Liver (tissue), 9 donors: ENCODE measurements around the gene DDX4. TPM values are rescaled to one million over a fixed set of nuclear protein-coding genes. Genes with fewer than 3 reads are reported as not detected.

Source experiments
- DNase-seq: peaks from one replicate; pipeline ENCODE4 v3.0.0-alpha.2; 2017; ENCODE audit warnings: low spot score
- H3K27ac ChIP-seq, 2 donors: one replicate each; pipeline ENCODE4 v1.7.0; 2013; ENCODE audit warnings: inconsistent platforms in 2 of 2, low read length in 2 of 2, control low read depth in 1 of 2, low read depth in 1 of 2, mild to moderate bottlenecking in 1 of 2
- H3K27me3 ChIP-seq, 4 donors: one replicate each; pipeline versions ENCODE4 v1.6.1 to v1.7.0; 2013; ENCODE audit warnings: low read length in 3 of 4, inconsistent platforms in 1 of 4, mild to moderate bottlenecking in 1 of 4, moderate library complexity in 1 of 4; ENCODE audit not compliant: control insufficient read depth in 4 of 4, insufficient read depth in 4 of 4
- H3K36me3 ChIP-seq, 4 donors: one replicate each; pipeline versions ENCODE4 v1.6.1 to v1.7.0; 2013; ENCODE audit warnings: low read length in 3 of 4, mild to moderate bottlenecking in 3 of 4, low read depth in 1 of 4, moderate library complexity in 1 of 4; ENCODE audit not compliant: control insufficient read depth in 4 of 4, insufficient read depth in 3 of 4
- H3K4me1 ChIP-seq, 4 donors: one replicate each; pipeline versions ENCODE4 v1.6.1 to v1.7.0; 2013; ENCODE audit warnings: low read length in 3 of 4, mild to moderate bottlenecking in 3 of 4, moderate library complexity in 1 of 4; ENCODE audit not compliant: control insufficient read depth in 4 of 4, insufficient read depth in 4 of 4
- H3K4me3 ChIP-seq, 3 donors: one replicate each; pipeline versions ENCODE4 v1.6.1 to v1.7.0; 2013; ENCODE audit warnings: low read length in 3 of 3, control low read depth in 1 of 3, low read depth in 1 of 3, mild to moderate bottlenecking in 1 of 3
- H3K9ac ChIP-seq, 2 donors: one replicate each; pipeline ENCODE4 v1.7.0; 2013; ENCODE audit warnings: low read length in 2 of 2, mild to moderate bottlenecking in 2 of 2, moderate library complexity in 2 of 2, control low read depth in 1 of 2, low read depth in 1 of 2
- H3K9me3 ChIP-seq, 4 donors: one replicate each; pipeline versions ENCODE4 v1.6.1 to v1.7.0; 2013; ENCODE audit warnings: low read length in 3 of 4; ENCODE audit not compliant: control insufficient read depth in 4 of 4
- EGR1 ChIP-seq, 2 donors: IDR thresholded peaks; 2 replicates each; pipeline ENCODE4 v1.6.1; 2016 to 2018; ENCODE audit warnings: antibody characterized with exemption in 2 of 2, low read depth in 2 of 2
- FOXA1 ChIP-seq: IDR thresholded peaks from 2 replicates; pipeline ENCODE4 v1.6.1; 2016; ENCODE audit warnings: antibody characterized with exemption
- FOXA2 ChIP-seq: IDR thresholded peaks from 2 replicates; pipeline ENCODE4 v1.6.1; 2016; ENCODE audit warnings: antibody characterized with exemption
- GABPA ChIP-seq, 2 donors: IDR thresholded peaks in 1 of 2; conservative IDR thresholded peaks in 1 of 2; 2 replicates each; pipeline ENCODE4 v1.6.1; 2016; ENCODE audit warnings: antibody characterized with exemption in 2 of 2, mild to moderate bottlenecking in 1 of 2, moderate library complexity in 1 of 2
- HNF4A ChIP-seq, 2 donors: conservative IDR thresholded peaks; 2 replicates each; pipeline ENCODE4 v1.6.1; 2016; ENCODE audit warnings: antibody characterized with exemption in 2 of 2, mild to moderate bottlenecking in 2 of 2
- HNF4G ChIP-seq: IDR thresholded peaks from 2 replicates; pipeline ENCODE4 v1.6.1; 2016; ENCODE audit warnings: antibody characterized with exemption
- JUND ChIP-seq, 2 donors: IDR thresholded peaks; 2 replicates each; pipeline ENCODE4 v1.6.1; 2016; ENCODE audit warnings: antibody characterized with exemption in 2 of 2
- NR2F2 ChIP-seq: IDR thresholded peaks from 2 replicates; pipeline ENCODE4 v1.6.1; 2016; ENCODE audit warnings: antibody characterized with exemption
- RAD21 ChIP-seq, 2 donors: IDR thresholded peaks; 2 replicates each; pipeline ENCODE4 v1.6.1; 2016; ENCODE audit warnings: antibody characterized with exemption in 2 of 2, mild to moderate bottlenecking in 2 of 2
- RXRA ChIP-seq, 2 donors: IDR thresholded peaks; 2 replicates each; pipeline ENCODE4 v1.6.1; 2017 to 2018; ENCODE audit warnings: antibody characterized with exemption in 2 of 2, mild to moderate bottlenecking in 1 of 2
- SP1 ChIP-seq: IDR thresholded peaks from 2 replicates; pipeline ENCODE4 v1.6.1; 2018; ENCODE audit warnings: antibody characterized with exemption, mild to moderate bottlenecking
- TAF1 ChIP-seq: conservative IDR thresholded peaks from 2 replicates; pipeline ENCODE4 v1.6.1; 2016; ENCODE audit warnings: antibody characterized with exemption, mild to moderate bottlenecking
- YY1 ChIP-seq: IDR thresholded peaks from 2 replicates; pipeline ENCODE4 v1.6.1; 2016; ENCODE audit warnings: antibody characterized with exemption, mild to moderate bottlenecking
- WGBS: extraction: QIAGEN DNeasy Blood & Tissue Kit; methylation state at CpG from one replicate; pipeline ENCODE4 v1.1.7; 2013; 5-methylcytosine and 5-hydroxymethylcytosine counted together
- polyA plus RNA-seq, 2 donors: library from polyadenylated mRNA; stranded (reverse) in 1 of 2; unstranded in 1 of 2; fragments of 200-250 nt in 1 of 2; fragments of >200 nt in 1 of 2; fragmentation: Nextera tagmentation in 1 of 2; extraction: Ambion mirVana in 1 of 2; gene quantifications; one replicate each; pipeline versions ENCODE4 v1.2.1 to v1.2.3, GENCODE V29; 2013 to 2015
- total RNA-seq, 2 donors: library from RNA; depleted of rRNA; stranded (reverse); fragments of >200 nt; gene quantifications; one replicate each; pipeline ENCODE4 v1.2.3, GENCODE V29; 2014
- TF ChIP-seq, protein P1 (sequence below): fragments of 150-350 bp; IDR thresholded peaks from 2 replicates; pipeline ENCODE4 v1.5.1; 2017; ENCODE audit warnings: improper control_type of control experiment, low read depth, low read length; ENCODE audit not compliant: missing input control
- TF ChIP-seq, protein P2 (sequence below): IDR thresholded peaks from 2 replicates; pipeline ENCODE4 v1.6.1; 2016; ENCODE audit warnings: antibody characterized with exemption
- TF ChIP-seq, protein P3 (sequence below): IDR thresholded peaks from 2 replicates; pipeline ENCODE4 v1.6.1; 2016; ENCODE audit warnings: antibody characterized with exemption
- TF ChIP-seq, protein P4 (sequence below): IDR thresholded peaks from 2 replicates; pipeline ENCODE4 v1.6.1; 2016; ENCODE audit warnings: antibody characterized with exemption, mild to moderate bottlenecking
- TF ChIP-seq, protein P5 (sequence below): IDR thresholded peaks from 2 replicates; pipeline ENCODE4 v1.6.1; 2016; ENCODE audit warnings: antibody characterized with exemption
- donor health status: healthy.
- donor health status: healthy.
- donor health status: healthy.
- donor health status: healthy.
- donor health status: healthy.

DDX4 gene
- total and polyA plus RNA-seq, 4 donors: not detected

DNA sequence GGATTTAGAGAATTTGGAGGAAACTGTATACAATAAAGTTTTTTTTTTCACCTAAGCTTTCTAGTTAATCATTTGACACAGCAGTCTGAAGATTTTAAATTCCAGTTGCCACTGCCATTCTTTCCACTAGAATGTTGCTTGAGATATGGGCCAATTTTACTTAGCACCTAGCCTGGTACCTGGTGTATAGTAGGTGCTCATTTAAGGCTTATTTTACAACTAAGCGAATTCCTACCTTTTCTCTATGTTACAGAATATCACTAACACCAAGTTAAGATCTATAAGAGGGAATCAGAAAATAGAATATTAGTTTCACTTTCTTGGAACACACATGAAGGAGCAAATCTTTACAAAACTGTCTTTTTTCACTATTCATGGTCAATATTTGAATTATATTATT is 3.2 kb upstream of the DDX4 start:
- no peak overlapping the region for H3K4me3 ChIP-seq
- H3K36me3 ChIP-seq: no peaks in the 10 kb centered on the region
- TF ChIP-seq GABPA (IDR thresholded peaks at IDR 0.05 in 1 of 2, conservative IDR thresholded peaks at IDR 0.05 in 1 of 2) (no peak), TAF1 (no peak), RAD21 (IDR thresholded peaks at IDR 0.05) (no peak), SP1 (no peak), HNF4G (no peak), HNF4A (conservative IDR thresholded peaks at IDR 0.05) (no peak), EGR1 (IDR thresholded peaks at IDR 0.05; ENCODE audit: low read depth in 2 of 2) (no peak), NR2F2 (no peak), FOXA1 (no peak), FOXA2 (no peak), YY1 (no peak), JUND (IDR thresholded peaks at IDR 0.05) (no peak)
- TF ChIP-seq, protein P1, sequence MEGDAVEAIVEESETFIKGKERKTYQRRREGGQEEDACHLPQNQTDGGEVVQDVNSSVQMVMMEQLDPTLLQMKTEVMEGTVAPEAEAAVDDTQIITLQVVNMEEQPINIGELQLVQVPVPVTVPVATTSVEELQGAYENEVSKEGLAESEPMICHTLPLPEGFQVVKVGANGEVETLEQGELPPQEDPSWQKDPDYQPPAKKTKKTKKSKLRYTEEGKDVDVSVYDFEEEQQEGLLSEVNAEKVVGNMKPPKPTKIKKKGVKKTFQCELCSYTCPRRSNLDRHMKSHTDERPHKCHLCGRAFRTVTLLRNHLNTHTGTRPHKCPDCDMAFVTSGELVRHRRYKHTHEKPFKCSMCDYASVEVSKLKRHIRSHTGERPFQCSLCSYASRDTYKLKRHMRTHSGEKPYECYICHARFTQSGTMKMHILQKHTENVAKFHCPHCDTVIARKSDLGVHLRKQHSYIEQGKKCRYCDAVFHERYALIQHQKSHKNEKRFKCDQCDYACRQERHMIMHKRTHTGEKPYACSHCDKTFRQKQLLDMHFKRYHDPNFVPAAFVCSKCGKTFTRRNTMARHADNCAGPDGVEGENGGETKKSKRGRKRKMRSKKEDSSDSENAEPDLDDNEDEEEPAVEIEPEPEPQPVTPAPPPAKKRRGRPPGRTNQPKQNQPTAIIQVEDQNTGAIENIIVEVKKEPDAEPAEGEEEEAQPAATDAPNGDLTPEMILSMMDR: no peak
- TF ChIP-seq, protein P2, sequence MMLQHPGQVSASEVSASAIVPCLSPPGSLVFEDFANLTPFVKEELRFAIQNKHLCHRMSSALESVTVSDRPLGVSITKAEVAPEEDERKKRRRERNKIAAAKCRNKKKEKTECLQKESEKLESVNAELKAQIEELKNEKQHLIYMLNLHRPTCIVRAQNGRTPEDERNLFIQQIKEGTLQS: no peak
- TF ChIP-seq, protein P3, sequence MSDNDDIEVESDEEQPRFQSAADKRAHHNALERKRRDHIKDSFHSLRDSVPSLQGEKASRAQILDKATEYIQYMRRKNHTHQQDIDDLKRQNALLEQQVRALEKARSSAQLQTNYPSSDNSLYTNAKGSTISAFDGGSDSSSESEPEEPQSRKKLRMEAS: no peak
- TF ChIP-seq, protein P4, sequence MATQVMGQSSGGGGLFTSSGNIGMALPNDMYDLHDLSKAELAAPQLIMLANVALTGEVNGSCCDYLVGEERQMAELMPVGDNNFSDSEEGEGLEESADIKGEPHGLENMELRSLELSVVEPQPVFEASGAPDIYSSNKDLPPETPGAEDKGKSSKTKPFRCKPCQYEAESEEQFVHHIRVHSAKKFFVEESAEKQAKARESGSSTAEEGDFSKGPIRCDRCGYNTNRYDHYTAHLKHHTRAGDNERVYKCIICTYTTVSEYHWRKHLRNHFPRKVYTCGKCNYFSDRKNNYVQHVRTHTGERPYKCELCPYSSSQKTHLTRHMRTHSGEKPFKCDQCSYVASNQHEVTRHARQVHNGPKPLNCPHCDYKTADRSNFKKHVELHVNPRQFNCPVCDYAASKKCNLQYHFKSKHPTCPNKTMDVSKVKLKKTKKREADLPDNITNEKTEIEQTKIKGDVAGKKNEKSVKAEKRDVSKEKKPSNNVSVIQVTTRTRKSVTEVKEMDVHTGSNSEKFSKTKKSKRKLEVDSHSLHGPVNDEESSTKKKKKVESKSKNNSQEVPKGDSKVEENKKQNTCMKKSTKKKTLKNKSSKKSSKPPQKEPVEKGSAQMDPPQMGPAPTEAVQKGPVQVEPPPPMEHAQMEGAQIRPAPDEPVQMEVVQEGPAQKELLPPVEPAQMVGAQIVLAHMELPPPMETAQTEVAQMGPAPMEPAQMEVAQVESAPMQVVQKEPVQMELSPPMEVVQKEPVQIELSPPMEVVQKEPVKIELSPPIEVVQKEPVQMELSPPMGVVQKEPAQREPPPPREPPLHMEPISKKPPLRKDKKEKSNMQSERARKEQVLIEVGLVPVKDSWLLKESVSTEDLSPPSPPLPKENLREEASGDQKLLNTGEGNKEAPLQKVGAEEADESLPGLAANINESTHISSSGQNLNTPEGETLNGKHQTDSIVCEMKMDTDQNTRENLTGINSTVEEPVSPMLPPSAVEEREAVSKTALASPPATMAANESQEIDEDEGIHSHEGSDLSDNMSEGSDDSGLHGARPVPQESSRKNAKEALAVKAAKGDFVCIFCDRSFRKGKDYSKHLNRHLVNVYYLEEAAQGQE: no peak
- TF ChIP-seq, protein P5, sequence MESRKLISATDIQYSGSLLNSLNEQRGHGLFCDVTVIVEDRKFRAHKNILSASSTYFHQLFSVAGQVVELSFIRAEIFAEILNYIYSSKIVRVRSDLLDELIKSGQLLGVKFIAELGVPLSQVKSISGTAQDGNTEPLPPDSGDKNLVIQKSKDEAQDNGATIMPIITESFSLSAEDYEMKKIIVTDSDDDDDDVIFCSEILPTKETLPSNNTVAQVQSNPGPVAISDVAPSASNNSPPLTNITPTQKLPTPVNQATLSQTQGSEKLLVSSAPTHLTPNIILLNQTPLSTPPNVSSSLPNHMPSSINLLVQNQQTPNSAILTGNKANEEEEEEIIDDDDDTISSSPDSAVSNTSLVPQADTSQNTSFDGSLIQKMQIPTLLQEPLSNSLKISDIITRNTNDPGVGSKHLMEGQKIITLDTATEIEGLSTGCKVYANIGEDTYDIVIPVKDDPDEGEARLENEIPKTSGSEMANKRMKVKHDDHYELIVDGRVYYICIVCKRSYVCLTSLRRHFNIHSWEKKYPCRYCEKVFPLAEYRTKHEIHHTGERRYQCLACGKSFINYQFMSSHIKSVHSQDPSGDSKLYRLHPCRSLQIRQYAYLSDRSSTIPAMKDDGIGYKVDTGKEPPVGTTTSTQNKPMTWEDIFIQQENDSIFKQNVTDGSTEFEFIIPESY: no peak
- WGBS: 56% methylated on average over 1 of the region's 1 CpG
- no peak for DNase-seq
- H3K9ac ChIP-seq: no peak overlapping the region
- no peaks in the 10 kb centered on the region for H3K9me3 ChIP-seq
- no peaks in the 10 kb centered on the region for H3K4me1 ChIP-seq
- H3K27ac ChIP-seq: no peak overlapping the region
- H3K27me3 ChIP-seq: no peaks in the 10 kb centered on the region

DNA sequence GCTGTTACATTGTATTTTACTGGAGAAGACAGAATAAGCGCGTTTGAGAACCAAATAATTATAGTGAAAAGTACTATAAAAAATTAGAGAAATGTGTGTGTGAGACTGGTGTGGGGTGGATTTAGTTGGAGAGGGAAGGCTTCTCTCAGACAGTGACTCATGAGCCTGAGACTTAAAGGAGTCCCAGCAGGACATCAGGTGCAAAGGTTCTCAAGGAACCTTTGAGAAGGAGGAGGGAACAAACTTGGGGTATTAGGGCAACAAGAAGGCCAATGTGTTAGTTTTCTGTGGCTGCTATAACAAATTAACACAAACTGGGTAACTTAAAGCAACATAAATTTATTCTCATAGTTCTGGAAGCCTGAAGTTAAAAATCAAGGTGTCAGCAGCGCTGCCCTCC is 4.9 kb downstream of the DDX4 start:
- Histone ChIP-seq H3K9me3 (no peaks in the 10 kb centered on the region), H3K9ac (no peak overlapping the region), H3K27ac (no peak overlapping the region), H3K36me3 (no peaks in the 10 kb centered on the region), H3K4me1 (no peaks in the 10 kb centered on the region), H3K4me3 (no peak overlapping the region), H3K27me3 (no peaks in the 10 kb centered on the region)
- no peak for DNase-seq
- WGBS: 95% methylated on average over 3 of the region's 3 CpGs
- TF ChIP-seq EGR1 (IDR thresholded peaks at IDR 0.05; ENCODE audit: low read depth in 2 of 2) (no peak), RXRA (IDR thresholded peaks at IDR 0.05) (no peak), HNF4G (no peak), FOXA2 (no peak), RAD21 (IDR thresholded peaks at IDR 0.05) (no peak), YY1 (no peak), GABPA (IDR thresholded peaks at IDR 0.05 in 1 of 2, conservative IDR thresholded peaks at IDR 0.05 in 1 of 2) (no peak), JUND (IDR thresholded peaks at IDR 0.05) (no peak)
- TF ChIP-seq, protein P2: no peak
